Eye (tissue), 1 donor: ENCODE measurements around the gene C16orf74.
A peak's percentile ranks its signal among the peaks of the same experiment; 100 is the strongest.

Source experiments
- DNase-seq: peaks from one replicate; pipeline ENCODE4 v3.0.0-alpha.2; 2015

C16orf74 gene

GRCh38 chr16:85689950-85690320 is 61.0 kb downstream of the C16orf74 start:
- DNase-seq = no peak

- no peak for DNase-seq
Observed at GRCh38 chr16:85689285-85689949, 61.5 kb downstream of the C16orf74 start.

- DNase-seq = peak; percentile 92
Observed at GRCh38 chr16:85688586-85689284, 62.2 kb downstream of the C16orf74 start, which contains the start of gene GINS2. Gene GINS2, minus strand, starts transcription at chr16:85688954. Its CDS starts 56 bp downstream, at chr16:85688898.

DNA sequence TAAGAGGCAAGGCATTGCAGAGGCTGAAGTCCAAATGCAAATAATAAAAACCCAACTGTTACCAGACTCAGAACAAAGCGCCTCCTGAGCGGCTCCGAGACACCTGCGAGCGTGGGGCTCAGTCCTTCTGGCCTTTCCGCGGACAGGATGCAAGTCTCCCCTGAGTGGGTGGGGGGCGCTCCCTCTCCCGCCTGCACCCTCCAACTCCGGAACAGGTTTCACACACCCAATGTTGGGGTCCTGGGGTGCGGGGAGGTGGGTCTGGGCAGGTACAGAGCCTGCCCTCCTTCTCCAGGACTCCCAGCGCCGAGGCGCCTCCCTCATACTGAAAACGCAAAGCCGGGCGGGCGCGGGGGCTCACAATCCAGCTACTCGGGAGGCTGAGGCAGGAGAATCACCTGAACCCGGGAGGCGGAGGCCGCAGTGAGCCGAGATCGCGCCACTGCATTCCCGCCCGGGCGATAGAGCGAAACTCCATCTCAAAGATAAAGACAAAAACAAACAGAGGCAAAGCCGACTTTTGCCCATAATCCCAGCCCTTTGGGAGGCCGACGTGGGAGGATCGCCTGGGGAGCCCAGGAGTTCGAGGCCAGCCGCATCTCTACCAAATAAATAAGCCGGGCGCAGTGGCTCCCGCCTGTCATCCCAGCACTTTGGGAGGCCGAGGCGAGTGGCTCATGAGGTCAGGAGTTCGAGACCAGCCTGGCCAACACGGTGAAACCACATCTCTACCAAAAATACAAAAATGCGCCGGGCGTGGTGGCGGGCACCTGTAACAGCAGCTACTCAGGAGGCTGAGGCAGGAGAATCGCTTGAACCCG is 63.0 kb downstream of the C16orf74 start:
- no peak for DNase-seq

GRCh38 chr16:85686912-85687591 is 63.8 kb downstream of the C16orf74 start:
- DNase-seq = no peak

- no peak for DNase-seq
Observed at GRCh38 chr16:85685251-85685650, 65.6 kb downstream of the C16orf74 start.

DNA sequence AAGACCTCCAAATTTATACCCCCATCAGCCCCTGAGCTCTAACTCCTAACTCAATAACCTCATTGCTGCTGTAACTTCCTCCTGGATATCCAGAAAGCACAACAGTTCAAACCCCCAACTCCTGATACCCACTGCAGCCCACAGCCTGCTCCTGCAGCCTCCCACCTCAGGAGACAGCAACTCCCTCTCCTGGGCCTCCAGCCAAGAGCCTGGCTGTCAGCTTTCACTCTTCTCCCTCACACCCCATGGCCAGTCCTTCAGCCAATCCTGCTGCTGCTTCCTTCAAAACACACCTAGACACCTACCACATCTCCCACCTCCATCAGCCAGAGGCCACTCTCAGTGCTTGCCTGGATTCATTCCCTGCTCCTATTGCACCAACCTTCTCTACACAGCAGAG is 67.5 kb downstream of the C16orf74 start:
- no peak for DNase-seq

GRCh38 chr16:85682516-85682915 is 68.4 kb downstream of the C16orf74 start:
- DNase-seq = no peak

- DNase-seq = no peak
Observed at GRCh38 chr16:85681255-85681654, 69.6 kb downstream of the C16orf74 start.

DNA sequence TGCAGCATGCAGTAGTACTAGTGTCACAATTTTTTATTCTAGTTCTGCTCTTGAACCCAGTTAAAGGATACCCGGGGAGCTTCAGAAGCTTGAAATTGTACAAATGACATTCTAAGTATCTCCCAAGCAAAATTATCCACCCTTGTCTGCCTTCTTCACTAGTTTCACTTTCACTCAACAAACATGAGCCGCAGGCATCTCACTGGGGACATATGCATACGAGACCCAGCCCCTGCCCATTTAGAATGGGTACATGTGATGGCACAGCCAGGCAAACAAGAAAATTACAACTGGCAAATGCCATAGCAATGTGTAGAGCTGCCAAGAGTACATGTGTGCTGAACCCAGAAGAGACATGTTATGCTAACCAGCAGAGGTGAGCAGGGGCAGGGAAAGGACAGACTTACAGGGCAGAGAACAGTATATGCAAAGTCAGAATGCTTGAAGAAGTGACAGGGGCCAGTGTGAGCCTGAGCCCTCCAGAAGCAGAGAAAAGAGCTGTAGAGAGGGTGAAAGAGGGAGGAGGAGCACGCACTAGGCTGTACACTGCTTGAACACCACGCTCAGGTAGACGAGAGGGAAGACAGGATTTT is 70.4 kb downstream of the C16orf74 start:
- DNase-seq = no peak

DNA sequence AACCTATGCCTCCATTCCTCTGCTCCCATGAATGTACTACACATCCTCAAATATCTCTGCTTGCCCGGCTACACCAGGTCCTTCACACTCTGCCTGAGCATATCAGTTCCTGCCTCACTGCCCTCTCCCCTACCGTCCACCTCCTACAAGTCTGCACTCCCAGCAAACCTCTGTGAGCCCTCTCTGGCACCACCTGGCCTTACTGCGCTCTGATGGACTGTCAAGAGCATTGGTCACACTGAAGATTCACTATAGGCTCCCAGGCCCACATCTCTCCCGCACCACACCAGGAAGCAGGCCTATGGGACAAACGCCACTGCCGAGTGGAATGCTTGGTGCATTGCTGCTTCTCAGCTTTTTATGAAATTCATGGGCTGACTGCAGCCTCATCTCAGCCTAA is 71.0 kb downstream of the C16orf74 start:
- no peak for DNase-seq

- no peak for DNase-seq
Observed at GRCh38 chr16:85678821-85679220, 72.1 kb downstream of the C16orf74 start.

GRCh38 chr16:85678016-85678415 is 72.9 kb downstream of the C16orf74 start:
- DNase-seq = no peak

DNA sequence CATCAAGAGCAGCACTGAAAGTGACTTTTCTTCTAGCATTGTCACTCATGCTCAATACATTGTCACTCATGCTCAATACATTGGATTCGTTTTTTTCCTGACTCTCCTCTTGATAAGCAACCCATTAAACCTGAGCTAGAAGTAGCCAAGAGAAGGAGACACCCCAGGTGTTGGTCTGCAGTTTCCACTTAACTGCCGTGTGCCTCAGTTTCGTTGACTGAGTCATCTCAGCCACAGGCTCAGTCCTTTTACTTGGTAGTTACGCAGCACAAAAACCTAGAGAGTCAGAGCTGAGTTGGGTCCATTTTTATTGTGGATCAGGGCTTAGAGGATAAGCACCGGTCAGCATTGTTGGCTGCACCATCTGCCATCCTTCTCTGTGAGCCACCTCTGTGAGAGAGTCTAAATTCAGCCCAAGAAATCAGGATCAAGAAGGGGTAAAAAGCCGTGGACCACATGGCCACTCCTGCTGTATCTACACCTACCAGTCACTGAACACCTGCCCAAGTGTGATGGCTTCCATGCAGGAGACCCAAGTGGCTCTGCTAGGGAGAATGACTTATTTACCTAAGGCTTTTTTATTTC is 73.4 kb downstream of the C16orf74 start:
- no peak for DNase-seq

- no peak for DNase-seq
Observed at GRCh38 chr16:85676466-85676865, 74.4 kb downstream of the C16orf74 start.

DNA sequence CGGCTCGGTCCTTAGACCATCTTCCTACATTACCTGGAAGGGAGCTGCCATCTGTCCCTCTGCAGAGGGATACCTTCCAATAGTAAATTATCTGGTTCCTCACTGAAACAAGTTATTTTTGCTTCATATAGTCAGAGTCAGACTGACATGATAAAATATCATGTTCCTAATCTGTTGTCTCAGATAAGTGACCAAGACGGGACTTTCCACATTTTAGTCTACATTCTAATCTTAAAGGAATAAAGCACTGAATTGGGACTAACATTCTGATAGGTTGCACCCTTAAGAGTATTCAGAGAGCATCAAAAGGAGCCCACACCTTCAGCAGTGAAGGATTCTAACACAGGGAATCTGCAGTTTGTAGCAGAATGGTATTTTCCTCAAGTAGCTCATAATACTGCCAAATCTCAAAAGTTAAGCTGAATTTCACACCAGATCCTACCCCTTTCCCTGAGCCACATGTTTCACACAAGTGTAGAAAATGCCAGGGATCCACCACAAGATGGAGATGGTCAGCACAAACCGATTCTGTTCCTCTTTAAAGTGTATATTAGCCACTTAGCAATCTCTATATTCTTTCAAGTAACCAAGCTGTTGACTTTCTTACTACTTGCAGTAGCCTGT is 75.5 kb downstream of the C16orf74 start:
- peak; percentile 52 for DNase-seq

GRCh38 chr16:85674828-85675227 is 76.1 kb downstream of the C16orf74 start:
- no peak for DNase-seq

GRCh38 chr16:85674418-85674755 is 76.5 kb downstream of the C16orf74 start:
- DNase-seq = no peak

DNA sequence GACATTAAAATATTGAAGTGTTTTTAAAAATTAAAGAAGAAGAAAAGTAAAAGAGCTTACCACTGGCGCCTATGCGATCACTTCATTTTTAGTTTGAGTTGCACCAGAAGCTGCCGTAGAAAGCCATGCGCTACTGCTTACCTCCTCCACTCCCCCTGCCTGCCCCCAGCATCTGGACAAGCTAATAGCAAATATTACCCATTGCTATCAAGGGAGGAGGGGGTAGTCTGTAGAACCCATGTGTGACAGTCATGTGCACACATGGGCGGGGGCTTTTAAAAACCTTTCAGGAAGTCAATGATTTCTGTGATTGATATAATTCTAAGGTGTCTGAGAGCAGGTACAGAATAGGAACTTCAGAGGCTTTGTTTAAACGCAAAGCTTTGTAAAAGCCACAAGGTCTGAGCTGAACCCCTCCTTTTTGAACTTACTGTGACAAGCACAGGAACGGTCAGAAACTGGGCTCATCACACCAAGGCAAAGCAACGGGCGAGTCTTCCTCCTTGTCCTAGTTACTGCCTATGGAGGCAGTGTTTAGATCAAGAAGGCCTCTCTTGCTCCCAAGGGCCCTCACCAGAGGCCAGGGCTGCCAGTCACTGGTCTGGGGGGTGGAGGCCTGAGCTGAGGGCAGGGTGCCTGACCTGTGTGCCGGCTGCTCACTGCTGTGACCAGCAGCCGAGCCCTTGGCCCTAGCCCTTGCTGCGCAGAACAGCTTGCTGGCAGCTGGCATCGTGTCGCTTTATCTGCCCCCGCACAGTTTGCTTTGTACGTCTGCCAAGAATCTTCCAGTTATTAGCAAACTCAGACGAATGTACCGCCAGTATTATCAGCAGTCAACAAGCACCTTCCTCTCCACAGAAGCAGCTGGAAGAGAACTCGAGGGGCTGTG is 77.1 kb downstream of the C16orf74 start:
- DNase-seq = no peak

- no peak for DNase-seq
Observed at GRCh38 chr16:85670840-85671239, 80.1 kb downstream of the C16orf74 start.
